GM19351 (cell line): ENCODE data around the gene MPDU1.
"Not testable (repeated sequence)": the region's sequence is repeated elsewhere in the genome, so short reads cannot be mapped to it uniquely, and the experiment has no call there.

Source experiments
- ATAC-seq: cut with Tn5 transposase; IDR thresholded peaks from one replicate; pipeline ENCODE4 v1.9.1; 2021; ENCODE audit warnings: mild to moderate bottlenecking, moderate library complexity; ENCODE audit not compliant: unreplicated experiment

Gene MPDU1

GRCh38 chr17:7579834-7580603 is 3.6 kb upstream of the MPDU1 start:
- no peak for ATAC-seq

- no peak for ATAC-seq
Observed at GRCh38 chr17:7580604-7581575, 2.8 kb upstream of the MPDU1 start.

- ATAC-seq: no peak
Observed at GRCh38 chr17:7582396-7583252, 1.0 kb upstream of the MPDU1 start.

- ATAC-seq: no peak
Observed at GRCh38 chr17:7586673-7587419, 3.2 kb downstream of the MPDU1 start.

- ATAC-seq: no peak
Observed at GRCh38 chr17:7587420-7588151, 3.9 kb downstream of the MPDU1 start.

GRCh38 chr17:7588553-7589203 is 5.0 kb downstream of the MPDU1 start:
- no peak for ATAC-seq

- no peak for ATAC-seq
Observed at GRCh38 chr17:7589204-7589868, 5.7 kb downstream of the MPDU1 start.

GRCh38 chr17:7589891-7590691 is 6.4 kb downstream of the MPDU1 start, which contains the start of gene SOX15:
TSS of gene SOX15 (minus strand) at chr17:7590094. CDS start at chr17:7589676, 418 bp downstream.
- ATAC-seq: no peak

- ATAC-seq: no peak
Observed at GRCh38 chr17:7590743-7591142, 7.1 kb downstream of the MPDU1 start.

GRCh38 chr17:7591596-7591995 is 7.9 kb downstream of the MPDU1 start:
- no peak for ATAC-seq

GRCh38 chr17:7592422-7593021 is 8.9 kb downstream of the MPDU1 start:
- no peak for ATAC-seq

GRCh38 chr17:7593296-7593695 is 9.6 kb downstream of the MPDU1 start:
- ATAC-seq: no peak

- not testable (repeated sequence) for ATAC-seq
Observed at GRCh38 chr17:7597561-7597960, 13.9 kb downstream of the MPDU1 start.

GRCh38 chr17:7606280-7606679 is 22.6 kb downstream of the MPDU1 start:
- ATAC-seq: no peak

- no peak for ATAC-seq
Observed at GRCh38 chr17:7610641-7611040, 27.0 kb downstream of the MPDU1 start.

- ATAC-seq: no peak
Observed at GRCh38 chr17:7611635-7612293, 28.1 kb downstream of the MPDU1 start.

GRCh38 chr17:7612294-7612640 is 28.6 kb downstream of the MPDU1 start:
- no peak for ATAC-seq
